PC-9 (cell line): ENCODE measurements around the gene BAZ1B.

Source experiments
- EZH2 ChIP-seq: fragments of 200-600 bp; sonication (generic); IDR thresholded peaks from 2 replicates; pipeline ENCODE4 v1.8.0; 2017; ENCODE audit warnings: antibody characterized with exemption, low read depth
- TF ChIP-seq, protein P1 (sequence below): fragments of 200-600 bp; sonication (generic); conservative IDR thresholded peaks from 2 replicates; pipeline ENCODE4 v1.6.1; 2017; ENCODE audit warnings: mixed run types, antibody characterized with exemption, mild to moderate bottlenecking, moderate library complexity

DNA sequence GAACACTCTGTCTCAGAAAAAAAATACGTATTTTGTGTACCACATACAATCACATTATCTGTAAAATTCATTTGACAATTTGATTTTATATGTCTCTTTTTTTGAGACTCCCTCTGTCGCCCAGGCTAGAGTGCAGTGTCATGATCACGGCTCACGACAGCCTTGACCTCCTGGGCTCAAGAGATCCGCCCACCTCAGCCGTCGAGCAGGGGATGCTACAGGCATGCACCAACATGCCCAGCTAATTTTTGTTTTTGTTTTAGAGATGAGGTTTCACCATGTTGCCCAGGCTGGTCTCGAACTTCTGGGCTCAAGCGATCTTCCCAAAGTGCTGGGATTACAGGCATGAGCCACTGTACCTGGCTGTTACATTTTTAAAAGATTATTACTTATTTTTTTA, 11.6 kb upstream of the BAZ1B start:
- TF ChIP-seq, protein P1, sequence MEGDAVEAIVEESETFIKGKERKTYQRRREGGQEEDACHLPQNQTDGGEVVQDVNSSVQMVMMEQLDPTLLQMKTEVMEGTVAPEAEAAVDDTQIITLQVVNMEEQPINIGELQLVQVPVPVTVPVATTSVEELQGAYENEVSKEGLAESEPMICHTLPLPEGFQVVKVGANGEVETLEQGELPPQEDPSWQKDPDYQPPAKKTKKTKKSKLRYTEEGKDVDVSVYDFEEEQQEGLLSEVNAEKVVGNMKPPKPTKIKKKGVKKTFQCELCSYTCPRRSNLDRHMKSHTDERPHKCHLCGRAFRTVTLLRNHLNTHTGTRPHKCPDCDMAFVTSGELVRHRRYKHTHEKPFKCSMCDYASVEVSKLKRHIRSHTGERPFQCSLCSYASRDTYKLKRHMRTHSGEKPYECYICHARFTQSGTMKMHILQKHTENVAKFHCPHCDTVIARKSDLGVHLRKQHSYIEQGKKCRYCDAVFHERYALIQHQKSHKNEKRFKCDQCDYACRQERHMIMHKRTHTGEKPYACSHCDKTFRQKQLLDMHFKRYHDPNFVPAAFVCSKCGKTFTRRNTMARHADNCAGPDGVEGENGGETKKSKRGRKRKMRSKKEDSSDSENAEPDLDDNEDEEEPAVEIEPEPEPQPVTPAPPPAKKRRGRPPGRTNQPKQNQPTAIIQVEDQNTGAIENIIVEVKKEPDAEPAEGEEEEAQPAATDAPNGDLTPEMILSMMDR = no peak
- no peak for TF ChIP-seq EZH2
